Smooth muscle cell (in vitro differentiated cells): Measurements from ENCODE around the gene MVD. TPM values are rescaled to one million over a fixed set of nuclear protein-coding genes. Genes with fewer than 3 reads are reported as not detected.

ENCODE experiments used
- DNase-seq: peaks from one replicate; lab custom pipeline; 2025; ENCODE audit not compliant: unreplicated experiment; lab: John Stamatoyannopoulos, UW
- H2AFZ ChIP-seq: fragments of 200-600 bp; sonication (generic); 2 replicates; pipeline ENCODE4 v1.6.0; 2016; ENCODE audit warnings: antibody characterized with exemption, low read depth, mild to moderate bottlenecking
- H3F3A ChIP-seq: fragments of 200-600 bp; sonication (generic); 2 replicates; pipeline ENCODE4 v1.6.0; 2017; ENCODE audit warnings: antibody characterized with exemption, low read depth
- H3K27ac ChIP-seq: fragments of 200-600 bp; sonication (generic); 2 replicates; pipeline ENCODE4 v1.5.1; 2016; ENCODE audit warnings: low read depth, mild to moderate bottlenecking
- H3K27me3 ChIP-seq: fragments of 200-600 bp; sonication (generic); 2 replicates; pipeline ENCODE4 v1.6.1; 2016; ENCODE audit warnings: low read depth, mild to moderate bottlenecking
- H3K36me3 ChIP-seq: fragments of 200-600 bp; sonication (generic); 2 replicates; pipeline ENCODE4 v1.5.1; 2016; ENCODE audit warnings: low read depth
- H3K4me1 ChIP-seq: fragments of 200-600 bp; sonication (generic); 2 replicates; pipeline ENCODE4 v1.5.1; 2016; ENCODE audit warnings: low read depth
- H3K4me2 ChIP-seq: fragments of 200-600 bp; sonication (generic); 2 replicates; pipeline ENCODE4 v1.6.0; 2016; ENCODE audit warnings: mild to moderate bottlenecking
- H3K4me3 ChIP-seq: fragments of 200-600 bp; sonication (generic); 2 replicates; pipeline ENCODE4 v1.5.1; 2016; ENCODE audit warnings: mild to moderate bottlenecking
- H3K79me2 ChIP-seq: fragments of 200-600 bp; sonication (generic); 2 replicates; pipeline ENCODE4 v1.6.0; 2016; ENCODE audit warnings: low read depth, mild to moderate bottlenecking
- H3K9ac ChIP-seq: fragments of 200-600 bp; sonication (generic); 2 replicates; pipeline ENCODE4 v1.6.0; 2016; ENCODE audit warnings: low read depth
- H3K9me3 ChIP-seq: fragments of 200-600 bp; sonication (generic); replicated peaks from 2 replicates; pipeline ENCODE4 v1.5.1; 2016; ENCODE audit warnings: low read depth
- H4K20me1 ChIP-seq: fragments of 200-600 bp; sonication (generic); 2 replicates; pipeline ENCODE4 v1.6.0; 2016; ENCODE audit warnings: low read depth
- WGBS: methylation state at CpG from one replicate; pipeline ENCODE4 v1.1.7; 2016; ENCODE audit warnings: low lambda C conversion rate; 5-methylcytosine and 5-hydroxymethylcytosine counted together
- polyA plus RNA-seq: library from polyadenylated mRNA; unstranded; fragments of >200 nt; fragmentation: Nextera tagmentation; extraction: Ambion mirVana; gene quantifications from 2 replicates; pipeline ENCODE4 v1.2.1, GENCODE V29; 2016
- total RNA-seq: library from RNA; depleted of rRNA; stranded (reverse); fragments of >200 nt; gene quantifications from 2 replicates; pipeline ENCODE4 v1.2.3, GENCODE V29; 2014
- TF ChIP-seq, protein P1 (sequence below): fragments of 200-600 bp; sonication (generic); IDR thresholded peaks from 2 replicates; pipeline ENCODE4 v1.5.1; 2017; ENCODE audit warnings: borderline replicate concordance, mild to moderate bottlenecking, antibody characterized with exemption; ENCODE audit not compliant: insufficient read depth, poor library complexity, severe bottlenecking

MVD gene
- total and polyA plus RNA-seq, 2 experiments from 2014 or later: 46.1 to 113 TPM

- 94% methylated on average over 17 of the region's 18 CpGs for WGBS
- Histone ChIP-seq H2AFZ (no peak overlapping the region), H3K9me3 (no peaks in the 10 kb centered on the region), H3K27me3 (no peaks in the 10 kb centered on the region), H3K4me1 (no peaks in the 10 kb centered on the region), H3F3A (no peaks in the 10 kb centered on the region), H4K20me1 (peaks cover 39% of the 10 kb centered on the region), H3K27ac (no peak overlapping the region), H3K36me3 (no peaks in the 10 kb centered on the region), H3K4me2 (no peak overlapping the region), H3K9ac (no peak overlapping the region), H3K4me3 (no peak overlapping the region), H3K79me2 (peaks cover 3% of the 10 kb centered on the region)
- TF ChIP-seq, protein P1, sequence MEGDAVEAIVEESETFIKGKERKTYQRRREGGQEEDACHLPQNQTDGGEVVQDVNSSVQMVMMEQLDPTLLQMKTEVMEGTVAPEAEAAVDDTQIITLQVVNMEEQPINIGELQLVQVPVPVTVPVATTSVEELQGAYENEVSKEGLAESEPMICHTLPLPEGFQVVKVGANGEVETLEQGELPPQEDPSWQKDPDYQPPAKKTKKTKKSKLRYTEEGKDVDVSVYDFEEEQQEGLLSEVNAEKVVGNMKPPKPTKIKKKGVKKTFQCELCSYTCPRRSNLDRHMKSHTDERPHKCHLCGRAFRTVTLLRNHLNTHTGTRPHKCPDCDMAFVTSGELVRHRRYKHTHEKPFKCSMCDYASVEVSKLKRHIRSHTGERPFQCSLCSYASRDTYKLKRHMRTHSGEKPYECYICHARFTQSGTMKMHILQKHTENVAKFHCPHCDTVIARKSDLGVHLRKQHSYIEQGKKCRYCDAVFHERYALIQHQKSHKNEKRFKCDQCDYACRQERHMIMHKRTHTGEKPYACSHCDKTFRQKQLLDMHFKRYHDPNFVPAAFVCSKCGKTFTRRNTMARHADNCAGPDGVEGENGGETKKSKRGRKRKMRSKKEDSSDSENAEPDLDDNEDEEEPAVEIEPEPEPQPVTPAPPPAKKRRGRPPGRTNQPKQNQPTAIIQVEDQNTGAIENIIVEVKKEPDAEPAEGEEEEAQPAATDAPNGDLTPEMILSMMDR: no peak
- no peak for DNase-seq
These were observed 38.4 kb downstream of the MVD start for GRCh38 chr16:88624481-88624880.

GRCh38 chr16:88623858-88624257 lies 39.0 kb downstream of the MVD start:
- WGBS: over 99% methylated on average over 13 of the region's 13 CpGs

DNA sequence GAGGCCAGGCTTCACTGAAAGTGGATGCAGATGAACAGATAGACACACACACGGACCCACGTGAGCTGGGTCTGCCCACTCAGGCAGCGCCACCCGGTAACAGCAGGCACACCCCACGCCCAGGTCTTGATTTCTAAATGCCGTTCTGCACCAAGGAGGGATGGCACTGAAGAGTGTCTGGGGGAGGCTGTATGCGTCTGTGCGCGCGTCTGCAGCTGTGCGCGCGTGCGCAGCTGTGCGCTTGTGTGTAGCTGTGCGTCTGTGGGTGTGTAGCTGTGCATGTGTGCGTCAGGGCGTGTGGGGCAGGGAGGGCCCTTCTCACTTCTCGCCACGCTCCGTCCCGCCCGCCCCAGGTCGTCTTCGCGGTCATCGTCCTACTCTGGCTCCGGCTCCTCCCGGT lies 40.0 kb downstream of the MVD start:
- DNase-seq: no peak
- TF ChIP-seq, protein P1: no peak
- no peak overlapping the region for H3K4me2 ChIP-seq
- H3K79me2 ChIP-seq: peaks cover 3% of the 10 kb centered on the region
- H3F3A ChIP-seq: no peaks in the 10 kb centered on the region
- H3K27ac ChIP-seq: no peak overlapping the region
- no peaks in the 10 kb centered on the region for H3K27me3 ChIP-seq
- no peaks in the 10 kb centered on the region for H3K9me3 ChIP-seq
- peaks cover 55% of the 10 kb centered on the region for H4K20me1 ChIP-seq
- H2AFZ ChIP-seq: no peak overlapping the region
- H3K4me1 ChIP-seq: no peaks in the 10 kb centered on the region
- H3K9ac ChIP-seq: no peak overlapping the region
- H3K4me3 ChIP-seq: no peak overlapping the region
- 97% methylated on average over 22 of the region's 29 CpGs for WGBS
- no peaks in the 10 kb centered on the region for H3K36me3 ChIP-seq

More at GRCh38 chr16:88623858-88624257, 39.0 kb downstream of the MVD start:
- Histone ChIP-seq H3K9ac (no peak overlapping the region), H3K4me2 (no peak overlapping the region), H3K9me3 (no peaks in the 10 kb centered on the region), H3K4me1 (no peaks in the 10 kb centered on the region), H3K27me3 (no peaks in the 10 kb centered on the region), H3K27ac (no peak overlapping the region), H3K36me3 (no peaks in the 10 kb centered on the region), H2AFZ (no peak overlapping the region), H4K20me1 (peaks cover 46% of the 10 kb centered on the region), H3K79me2 (peaks cover 3% of the 10 kb centered on the region), H3K4me3 (no peak overlapping the region), H3F3A (no peaks in the 10 kb centered on the region)
- TF ChIP-seq, protein P1: no peak
- no peak for DNase-seq

- H3K36me3 ChIP-seq: no peaks in the 10 kb centered on the region
- H3K27ac ChIP-seq: no peak overlapping the region
- no peak for DNase-seq
- H3K4me3 ChIP-seq: no peak overlapping the region
- no peak overlapping the region for H2AFZ ChIP-seq
- peaks cover 7% of the 10 kb centered on the region for H3K4me1 ChIP-seq
- no peaks in the 10 kb centered on the region for H3F3A ChIP-seq
- H3K27me3 ChIP-seq: no peaks in the 10 kb centered on the region
- no peak overlapping the region for H3K9ac ChIP-seq
- WGBS: over 99% methylated on average over 19 of the region's 19 CpGs
- H3K79me2 ChIP-seq: peaks cover 3% of the 10 kb centered on the region
- no peaks in the 10 kb centered on the region for H3K9me3 ChIP-seq
- no peak overlapping the region for H3K4me2 ChIP-seq
- TF ChIP-seq, protein P1: no peak
- peaks cover 63% of the 10 kb centered on the region for H4K20me1 ChIP-seq
These were observed 40.8 kb downstream of the MVD start for GRCh38 chr16:88622125-88622524.
